HEK293 (cell line): Measurements from ENCODE around the gene ARHGAP26.

ENCODE experiments used
- CTCF ChIA-PET: fragments of 350-600 bp; formaldehyde crosslinking; extraction: SDS; loops from one replicate; lab custom pipeline; 2021; ENCODE audit warnings: antibody characterized with exemption; lab: Yijun Ruan, JAX
- POLR2A ChIA-PET: fragments of 300-600 bp; formaldehyde crosslinking; extraction: SDS; loops from one replicate; lab custom pipeline; 2020; ENCODE audit warnings: antibody characterized with exemption, inconsistent platforms; lab: Yijun Ruan, JAX
- H3K27ac ChIP-seq: fragments of 200-500 bp; sonication (Bioruptor generic); 2 replicates; pipeline ENCODE4 v1.5.1; 2014; ENCODE audit warnings: low read depth, low read length, control low read depth, inconsistent platforms; ENCODE audit errors: extremely low read depth
- H3K36me3 ChIP-seq, 2 experiments: fragments of 200-500 bp in 1 of 2; sonication (Bioruptor generic) in 1 of 2; 1 replicate in 1 of 2; 2 replicates in 1 of 2; pipeline ENCODE4 v1.5.1; 2014 to 2017; ENCODE audit warnings: inconsistent platforms in 2 of 2, low read length in 2 of 2; ENCODE audit not compliant: control insufficient read depth in 2 of 2, insufficient read depth in 1 of 2
- H3K4me1 ChIP-seq: fragments of 200-500 bp; sonication (Bioruptor generic); 2 replicates; pipeline ENCODE4 v1.5.1; 2014; ENCODE audit warnings: mild to moderate bottlenecking, low read length, inconsistent platforms; ENCODE audit not compliant: control insufficient read depth, insufficient read depth
- H3K4me3 ChIP-seq: 2 replicates; pipeline ENCODE4 v1.5.1; 2011; ENCODE audit warnings: low read depth, mild to moderate bottlenecking, control low read depth, low read length, moderate library complexity
- H3K9me3 ChIP-seq: fragments of 200-500 bp; sonication (Bioruptor generic); 2 replicates; pipeline ENCODE4 v1.5.1; 2014; ENCODE audit warnings: low read depth, low read length, inconsistent platforms; ENCODE audit not compliant: control insufficient read depth, insufficient read depth
- BCL11A ChIP-seq: fragments of 450-650 bp; formaldehyde crosslinking; IDR thresholded peaks from 2 replicates; pipeline ENCODE4 v1.5.1; 2016; ENCODE audit warnings: low read depth, missing biosample characterization, missing genetic modification characterization
- GLI4 ChIP-seq: fragments of 450-650 bp; formaldehyde crosslinking; IDR thresholded peaks from 2 replicates; pipeline ENCODE4 v1.5.1; 2016; ENCODE audit warnings: missing biosample characterization, missing genetic modification characterization
- KLF9 ChIP-seq: fragments of 450-650 bp; formaldehyde crosslinking; IDR thresholded peaks from 2 replicates; pipeline ENCODE4 v1.5.1; 2016; ENCODE audit warnings: missing biosample characterization, missing genetic modification characterization, low read depth
- RBAK ChIP-seq: fragments of 450-650 bp; formaldehyde crosslinking; IDR thresholded peaks from 2 replicates; pipeline ENCODE4 v1.5.1; 2016; ENCODE audit warnings: missing biosample characterization, missing genetic modification characterization
- TRIM28 ChIP-seq: IDR thresholded peaks from 2 replicates; pipeline ENCODE4 v1.6.1; 2011; ENCODE audit warnings: low read length, control low read depth, borderline replicate concordance
- WT1 ChIP-seq: fragments of 450-650 bp; formaldehyde crosslinking; IDR thresholded peaks from 2 replicates; pipeline ENCODE4 v1.5.1; 2016; ENCODE audit warnings: missing biosample characterization, missing genetic modification characterization
- YY2 ChIP-seq: fragments of 450-650 bp; formaldehyde crosslinking; IDR thresholded peaks from 2 replicates; pipeline ENCODE4 v1.5.1; 2016; ENCODE audit warnings: missing biosample characterization, missing genetic modification characterization
- ZBTB17 ChIP-seq: fragments of 450-650 bp; formaldehyde crosslinking; IDR thresholded peaks from 2 replicates; pipeline ENCODE4 v1.5.1; 2016; ENCODE audit warnings: missing biosample characterization, missing genetic modification characterization
- ZEB2 ChIP-seq: fragments of 450-650 bp; formaldehyde crosslinking; IDR thresholded peaks from 2 replicates; pipeline ENCODE4 v1.5.1; 2016; ENCODE audit warnings: missing biosample characterization, missing genetic modification characterization
- ZFP69B ChIP-seq: fragments of 450-650 bp; formaldehyde crosslinking; IDR thresholded peaks from 2 replicates; pipeline ENCODE4 v1.5.1; 2016; ENCODE audit warnings: missing biosample characterization, missing genetic modification characterization
- ZIC2 ChIP-seq: fragments of 450-650 bp; formaldehyde crosslinking; IDR thresholded peaks from 2 replicates; pipeline ENCODE4 v1.5.1; 2016; ENCODE audit warnings: missing biosample characterization, missing genetic modification characterization
- ZNF184 ChIP-seq: fragments of 450-650 bp; IDR thresholded peaks from 2 replicates; pipeline ENCODE4 v1.5.1; 2018; ENCODE audit warnings: missing biosample characterization, mild to moderate bottlenecking, missing genetic modification characterization
- ZNF211 ChIP-seq: fragments of 450-650 bp; formaldehyde crosslinking; IDR thresholded peaks from 2 replicates; pipeline ENCODE4 v1.5.1; 2016; ENCODE audit warnings: low read depth, missing biosample characterization, missing genetic modification characterization
- ZNF366 ChIP-seq: fragments of 450-650 bp; formaldehyde crosslinking; conservative IDR thresholded peaks from 2 replicates; pipeline ENCODE4 v1.5.1; 2016; ENCODE audit warnings: missing biosample characterization, missing genetic modification characterization
- ZNF394 ChIP-seq: fragments of 450-650 bp; formaldehyde crosslinking; IDR thresholded peaks from 2 replicates; pipeline ENCODE4 v1.5.1; 2016; ENCODE audit warnings: missing biosample characterization, missing genetic modification characterization, mild to moderate bottlenecking, moderate library complexity, borderline replicate concordance
- ZNF571 ChIP-seq: fragments of 450-650 bp; formaldehyde crosslinking; IDR thresholded peaks from 2 replicates; pipeline ENCODE4 v1.5.0; 2017; ENCODE audit warnings: missing biosample characterization, missing genetic modification characterization
- ZNF624 ChIP-seq: fragments of 450-650 bp; formaldehyde crosslinking; IDR thresholded peaks from 2 replicates; pipeline ENCODE4 v1.5.1; 2017; ENCODE audit warnings: missing biosample characterization, missing genetic modification characterization
- TF ChIP-seq, protein P1 (sequence below): fragments of 450-650 bp; formaldehyde crosslinking; IDR thresholded peaks from 2 replicates; pipeline ENCODE4 v1.5.1; 2017; ENCODE audit warnings: missing biosample characterization, missing genetic modification characterization
- TF ChIP-seq, protein P2 (sequence below): fragments of 450-650 bp; formaldehyde crosslinking; IDR thresholded peaks from 2 replicates; pipeline ENCODE4 v1.5.1; 2016; ENCODE audit warnings: missing biosample characterization, missing genetic modification characterization
- TF ChIP-seq, protein P3 (sequence below): fragments of 450-650 bp; formaldehyde crosslinking; IDR thresholded peaks from 2 replicates; pipeline ENCODE4 v1.5.1; 2016; ENCODE audit warnings: missing biosample characterization, missing genetic modification characterization
- TF ChIP-seq, protein P4 (sequence below): fragments of 450-650 bp; IDR thresholded peaks from 2 replicates; pipeline ENCODE4 v1.5.1; 2018; ENCODE audit warnings: missing biosample characterization, mild to moderate bottlenecking, missing genetic modification characterization
- TF ChIP-seq, protein P5 (sequence below): fragments of 450-650 bp; IDR thresholded peaks from 2 replicates; pipeline ENCODE4 v1.5.1; 2018; ENCODE audit warnings: missing biosample characterization, missing genetic modification characterization
- TF ChIP-seq, protein P6 (sequence below): fragments of 450-650 bp; formaldehyde crosslinking; IDR thresholded peaks from 2 replicates; pipeline ENCODE4 v1.5.1; 2016; ENCODE audit warnings: missing biosample characterization, missing genetic modification characterization

ARHGAP26 gene

DNA sequence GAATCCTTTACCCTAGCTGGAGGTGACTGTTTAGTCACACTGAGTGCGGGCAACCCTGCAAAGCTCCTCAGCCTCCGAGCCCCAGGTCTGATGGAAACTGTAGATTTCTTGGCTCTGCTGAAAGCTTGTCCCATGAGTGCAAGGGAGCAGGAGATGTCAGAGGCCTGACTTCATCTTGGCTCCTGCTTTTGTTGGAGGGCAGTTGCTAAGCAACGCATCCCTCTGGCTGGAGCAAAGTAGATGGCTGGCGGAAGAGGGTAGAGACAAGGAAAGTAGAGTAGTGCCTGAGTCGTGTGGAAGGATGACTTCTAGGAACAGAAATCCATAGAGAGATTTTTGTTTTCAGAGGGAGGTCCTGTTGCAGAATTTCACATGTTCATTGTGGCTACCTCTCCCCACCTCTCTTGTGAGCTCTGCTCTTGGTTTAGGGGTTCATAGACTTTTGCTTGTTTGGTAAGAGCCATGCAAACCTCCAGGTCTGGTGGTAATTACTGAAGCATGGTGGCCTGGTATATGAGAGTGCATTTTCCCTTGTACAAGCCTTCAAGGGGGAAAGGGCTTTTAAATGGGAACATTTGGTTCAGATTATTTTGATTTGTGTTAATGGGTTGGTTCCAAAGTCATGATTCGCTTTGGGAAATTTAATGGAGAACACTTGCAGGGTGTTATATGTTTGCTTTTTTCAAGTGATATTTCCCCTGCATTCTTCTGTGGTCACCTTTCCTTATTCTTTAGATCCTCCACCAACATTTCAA is 71.5 kb downstream of the ARHGAP26 start:
- H3K27ac ChIP-seq = no peak overlapping the region
- ChIA-PET CTCF (no interaction called here), POLR2A (interaction anchor here (0.5 kb wide), 1 partner anchor 1787 kb away, joined by 3 read pairs; no protein-coding TSS in a partner anchor)
- no peak overlapping the region for H3K4me3 ChIP-seq
- TF ChIP-seq TRIM28 (peak; percentile 43; the same call in 1 of the 2 replicates), ZNF366 (tag by site-specific recombination) (peak; percentile 31; the same call in 1 of the 2 replicates), GLI4 (tag by site-specific recombination) (no peak), KLF9 (no peak), RBAK (tag by site-specific recombination) (no peak), ZNF394 (tag by site-specific recombination) (no peak), ZFP69B (tag by site-specific recombination) (no peak), ZNF571 (tag by site-specific recombination) (no peak), ZBTB17 (tag by site-specific recombination) (peak; percentile 77)
- TF ChIP-seq, protein P1, sequence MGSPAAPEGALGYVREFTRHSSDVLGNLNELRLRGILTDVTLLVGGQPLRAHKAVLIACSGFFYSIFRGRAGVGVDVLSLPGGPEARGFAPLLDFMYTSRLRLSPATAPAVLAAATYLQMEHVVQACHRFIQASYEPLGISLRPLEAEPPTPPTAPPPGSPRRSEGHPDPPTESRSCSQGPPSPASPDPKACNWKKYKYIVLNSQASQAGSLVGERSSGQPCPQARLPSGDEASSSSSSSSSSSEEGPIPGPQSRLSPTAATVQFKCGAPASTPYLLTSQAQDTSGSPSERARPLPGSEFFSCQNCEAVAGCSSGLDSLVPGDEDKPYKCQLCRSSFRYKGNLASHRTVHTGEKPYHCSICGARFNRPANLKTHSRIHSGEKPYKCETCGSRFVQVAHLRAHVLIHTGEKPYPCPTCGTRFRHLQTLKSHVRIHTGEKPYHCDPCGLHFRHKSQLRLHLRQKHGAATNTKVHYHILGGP = peak; percentile 77
- TF ChIP-seq, protein P2, sequence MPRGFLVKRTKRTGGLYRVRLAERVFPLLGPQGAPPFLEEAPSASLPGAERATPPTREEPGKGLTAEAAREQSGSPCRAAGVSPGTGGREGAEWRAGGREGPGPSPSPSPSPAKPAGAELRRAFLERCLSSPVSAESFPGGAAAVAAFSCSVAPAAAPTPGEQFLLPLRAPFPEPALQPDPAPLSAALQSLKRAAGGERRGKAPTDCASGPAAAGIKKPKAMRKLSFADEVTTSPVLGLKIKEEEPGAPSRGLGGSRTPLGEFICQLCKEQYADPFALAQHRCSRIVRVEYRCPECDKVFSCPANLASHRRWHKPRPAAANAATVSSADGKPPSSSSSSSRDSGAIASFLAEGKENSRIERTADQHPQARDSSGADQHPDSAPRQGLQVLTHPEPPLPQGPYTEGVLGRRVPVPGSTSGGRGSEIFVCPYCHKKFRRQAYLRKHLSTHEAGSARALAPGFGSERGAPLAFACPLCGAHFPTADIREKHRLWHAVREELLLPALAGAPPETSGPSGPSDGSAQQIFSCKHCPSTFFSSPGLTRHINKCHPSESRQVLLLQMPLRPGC (tag by site-specific recombination) = no peak
- no peaks in the 10 kb centered on the region for H3K36me3 ChIP-seq
- H3K9me3 ChIP-seq = no peaks in the 10 kb centered on the region
- H3K4me1 ChIP-seq = peaks cover 9% of the 10 kb centered on the region

DNA sequence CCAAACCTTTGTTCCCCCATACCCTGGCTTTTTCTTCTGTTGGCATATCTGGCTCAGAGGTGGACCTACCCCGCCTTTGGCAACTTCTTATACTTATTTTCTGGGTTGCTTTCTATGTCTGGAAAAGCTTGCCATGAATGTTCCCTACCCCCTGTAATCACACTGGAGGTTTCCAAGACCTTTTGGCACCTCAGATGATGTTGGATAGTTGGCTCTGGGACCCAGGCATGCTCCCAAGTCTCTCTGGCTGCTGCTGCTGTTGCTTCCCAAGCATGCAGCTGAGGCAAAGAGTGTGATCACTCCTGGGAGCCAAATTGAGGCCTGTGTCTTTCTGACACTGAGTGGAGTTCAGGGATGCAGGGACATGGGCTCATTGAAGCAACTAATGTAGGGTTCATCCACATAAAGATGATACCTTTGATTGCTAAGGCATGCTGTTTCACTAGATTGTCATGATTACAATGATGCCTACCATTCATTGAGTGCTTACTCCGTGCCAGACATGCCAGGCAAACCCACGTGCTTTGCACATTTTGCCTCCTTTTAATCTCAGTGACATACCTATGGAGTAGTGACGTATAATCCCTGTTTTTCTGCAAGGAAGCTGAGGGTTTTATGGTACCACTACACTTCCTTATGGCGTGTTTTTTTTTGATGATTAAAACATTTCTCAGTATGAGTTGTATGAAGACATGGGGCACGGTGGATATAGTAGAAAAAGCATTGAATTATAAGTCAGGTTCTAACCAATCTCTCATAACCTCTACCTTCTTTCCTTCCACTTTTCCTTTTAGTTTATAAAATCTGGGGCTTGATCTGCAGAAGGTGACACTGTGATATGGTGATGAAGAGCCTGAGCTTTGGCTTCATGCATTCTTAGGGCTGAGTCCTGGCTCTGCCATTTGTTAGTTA is 73.1 kb downstream of the ARHGAP26 start:
- H3K27ac ChIP-seq = no peak overlapping the region
- H3K4me3 ChIP-seq = no peak overlapping the region
- no peaks in the 10 kb centered on the region for H3K9me3 ChIP-seq
- ChIA-PET CTCF (interaction anchor here (0.9 kb wide), 1 partner anchor 60 kb away, joined by 3 read pairs; no protein-coding TSS in a partner anchor), POLR2A (interaction anchor here (1.0 kb wide), 1 partner anchor 72 kb away, joined by 3 read pairs; no protein-coding TSS in a partner anchor)
- H3K4me1 ChIP-seq = peaks cover 12% of the 10 kb centered on the region
- H3K36me3 ChIP-seq = no peaks in the 10 kb centered on the region
- TF ChIP-seq ZNF184 (tag by site-specific recombination) (no peak), ZNF211 (no peak), BCL11A (tag by site-specific recombination) (no peak), ZNF624 (tag by site-specific recombination) (no peak), ZEB2 (no peak), ZIC2 (no peak), WT1 (no peak), YY2 (tag by site-specific recombination) (no peak)
- TF ChIP-seq, protein P3, sequence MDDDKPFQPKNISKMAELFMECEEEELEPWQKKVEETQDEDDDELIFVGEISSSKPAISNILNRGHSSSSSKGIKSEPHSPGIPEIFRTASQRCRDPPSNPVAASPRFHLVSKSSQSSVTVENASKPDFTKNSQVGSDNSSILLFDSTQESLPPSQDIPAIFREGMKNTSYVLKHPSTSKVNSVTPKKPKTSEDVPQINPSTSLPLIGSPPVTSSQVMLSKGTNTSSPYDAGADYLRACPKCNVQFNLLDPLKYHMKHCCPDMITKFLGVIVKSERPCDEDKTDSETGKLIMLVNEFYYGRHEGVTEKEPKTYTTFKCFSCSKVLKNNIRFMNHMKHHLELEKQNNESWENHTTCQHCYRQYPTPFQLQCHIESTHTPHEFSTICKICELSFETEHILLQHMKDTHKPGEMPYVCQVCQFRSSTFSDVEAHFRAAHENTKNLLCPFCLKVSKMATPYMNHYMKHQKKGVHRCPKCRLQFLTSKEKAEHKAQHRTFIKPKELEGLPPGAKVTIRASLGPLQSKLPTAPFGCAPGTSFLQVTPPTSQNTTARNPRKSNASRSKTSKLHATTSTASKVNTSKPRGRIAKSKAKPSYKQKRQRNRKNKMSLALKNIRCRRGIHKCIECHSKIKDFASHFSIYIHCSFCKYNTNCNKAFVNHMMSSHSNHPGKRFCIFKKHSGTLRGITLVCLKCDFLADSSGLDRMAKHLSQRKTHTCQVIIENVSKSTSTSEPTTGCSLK (tag by site-specific recombination) = no peak
- TF ChIP-seq, protein P4, sequence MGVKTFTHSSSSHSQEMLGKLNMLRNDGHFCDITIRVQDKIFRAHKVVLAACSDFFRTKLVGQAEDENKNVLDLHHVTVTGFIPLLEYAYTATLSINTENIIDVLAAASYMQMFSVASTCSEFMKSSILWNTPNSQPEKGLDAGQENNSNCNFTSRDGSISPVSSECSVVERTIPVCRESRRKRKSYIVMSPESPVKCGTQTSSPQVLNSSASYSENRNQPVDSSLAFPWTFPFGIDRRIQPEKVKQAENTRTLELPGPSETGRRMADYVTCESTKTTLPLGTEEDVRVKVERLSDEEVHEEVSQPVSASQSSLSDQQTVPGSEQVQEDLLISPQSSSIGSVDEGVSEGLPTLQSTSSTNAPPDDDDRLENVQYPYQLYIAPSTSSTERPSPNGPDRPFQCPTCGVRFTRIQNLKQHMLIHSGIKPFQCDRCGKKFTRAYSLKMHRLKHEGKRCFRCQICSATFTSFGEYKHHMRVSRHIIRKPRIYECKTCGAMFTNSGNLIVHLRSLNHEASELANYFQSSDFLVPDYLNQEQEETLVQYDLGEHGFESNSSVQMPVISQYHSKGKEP (tag by site-specific recombination) = no peak
- TF ChIP-seq, protein P5, sequence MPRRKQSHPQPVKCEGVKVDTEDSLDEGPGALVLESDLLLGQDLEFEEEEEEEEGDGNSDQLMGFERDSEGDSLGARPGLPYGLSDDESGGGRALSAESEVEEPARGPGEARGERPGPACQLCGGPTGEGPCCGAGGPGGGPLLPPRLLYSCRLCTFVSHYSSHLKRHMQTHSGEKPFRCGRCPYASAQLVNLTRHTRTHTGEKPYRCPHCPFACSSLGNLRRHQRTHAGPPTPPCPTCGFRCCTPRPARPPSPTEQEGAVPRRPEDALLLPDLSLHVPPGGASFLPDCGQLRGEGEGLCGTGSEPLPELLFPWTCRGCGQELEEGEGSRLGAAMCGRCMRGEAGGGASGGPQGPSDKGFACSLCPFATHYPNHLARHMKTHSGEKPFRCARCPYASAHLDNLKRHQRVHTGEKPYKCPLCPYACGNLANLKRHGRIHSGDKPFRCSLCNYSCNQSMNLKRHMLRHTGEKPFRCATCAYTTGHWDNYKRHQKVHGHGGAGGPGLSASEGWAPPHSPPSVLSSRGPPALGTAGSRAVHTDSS (tag by site-specific recombination) = no peak
- TF ChIP-seq, protein P6, sequence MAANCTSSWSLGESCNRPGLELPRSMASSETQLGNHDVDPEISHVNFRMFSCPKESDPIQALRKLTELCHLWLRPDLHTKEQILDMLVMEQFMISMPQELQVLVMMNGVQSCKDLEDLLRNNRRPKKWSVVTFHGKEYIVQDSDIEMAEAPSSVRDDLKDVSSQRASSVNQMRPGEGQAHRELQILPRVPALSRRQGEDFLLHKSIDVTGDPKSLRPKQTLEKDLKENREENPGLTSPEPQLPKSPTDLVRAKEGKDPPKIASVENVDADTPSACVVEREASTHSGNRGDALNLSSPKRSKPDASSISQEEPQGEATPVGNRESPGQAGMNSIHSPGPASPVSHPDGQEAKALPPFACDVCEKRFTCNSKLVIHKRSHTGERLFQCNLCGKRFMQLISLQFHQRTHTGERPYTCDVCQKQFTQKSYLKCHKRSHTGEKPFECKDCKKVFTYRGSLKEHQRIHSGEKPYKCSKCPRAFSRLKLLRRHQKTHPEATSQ (tag by site-specific recombination) = no peak
